GM12892 (cell line): Measurements from ENCODE around the gene IRS2.

Experiments
- POLR2A ChIP-seq: IDR thresholded peaks from 2 replicates; pipeline ENCODE4 v1.6.1; 2011; ENCODE audit warnings: low read depth, low read length, control low read depth
- POLR2AphosphoS5 ChIP-seq: IDR thresholded peaks from 2 replicates; pipeline ENCODE4 v1.6.1; 2011; ENCODE audit warnings: low read depth, low read length, control low read depth
- TAF1 ChIP-seq: IDR thresholded peaks from 2 replicates; pipeline ENCODE4 v1.6.1; 2011; ENCODE audit warnings: low read depth, mild to moderate bottlenecking, control low read depth, low read length, borderline replicate concordance

DNA sequence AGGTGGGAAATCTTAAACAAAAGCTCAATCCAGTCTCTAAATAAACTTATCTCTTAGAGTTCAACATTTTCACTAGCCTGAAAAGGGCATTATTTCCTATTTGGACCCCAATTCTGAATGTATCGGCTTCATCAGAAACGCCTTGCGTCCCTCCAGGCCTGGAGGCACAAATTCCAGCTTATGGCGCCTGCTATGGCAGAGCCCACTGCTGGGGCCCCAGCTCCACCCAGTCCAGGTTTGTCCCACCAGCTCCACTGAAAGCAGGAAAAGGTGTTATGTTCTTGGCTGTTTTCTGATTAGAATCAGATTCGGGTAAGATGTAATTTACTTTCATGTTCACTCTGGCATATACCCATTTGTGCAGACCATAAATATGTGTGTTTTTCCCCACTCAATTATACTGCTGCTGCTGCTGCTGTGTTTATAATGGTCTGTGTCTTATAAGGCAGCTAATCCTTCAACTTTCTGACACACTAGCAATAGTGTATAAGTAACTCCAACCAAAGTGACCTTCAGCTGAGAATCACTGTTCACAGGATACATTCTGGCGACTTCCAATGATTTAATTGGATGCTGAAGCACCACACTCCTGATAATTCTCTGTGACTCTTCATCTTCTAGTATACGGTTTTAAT, 6.4 kb downstream of the IRS2 start:
- no peak for TF ChIP-seq POLR2AphosphoS5
- no peak for TF ChIP-seq POLR2A
- TF ChIP-seq TAF1 = no peak
